ENCODE results near the gene FGF18.

GRCh38 chr5:171405615-171406014 is 13.8 kb upstream of the FGF18 start:
- no peak for TF ChIP-seq EZH2 (IDR thresholded peaks at IDR 0.05; ENCODE audit: insufficient read depth, low read length)
- TF ChIP-seq, protein P1, sequence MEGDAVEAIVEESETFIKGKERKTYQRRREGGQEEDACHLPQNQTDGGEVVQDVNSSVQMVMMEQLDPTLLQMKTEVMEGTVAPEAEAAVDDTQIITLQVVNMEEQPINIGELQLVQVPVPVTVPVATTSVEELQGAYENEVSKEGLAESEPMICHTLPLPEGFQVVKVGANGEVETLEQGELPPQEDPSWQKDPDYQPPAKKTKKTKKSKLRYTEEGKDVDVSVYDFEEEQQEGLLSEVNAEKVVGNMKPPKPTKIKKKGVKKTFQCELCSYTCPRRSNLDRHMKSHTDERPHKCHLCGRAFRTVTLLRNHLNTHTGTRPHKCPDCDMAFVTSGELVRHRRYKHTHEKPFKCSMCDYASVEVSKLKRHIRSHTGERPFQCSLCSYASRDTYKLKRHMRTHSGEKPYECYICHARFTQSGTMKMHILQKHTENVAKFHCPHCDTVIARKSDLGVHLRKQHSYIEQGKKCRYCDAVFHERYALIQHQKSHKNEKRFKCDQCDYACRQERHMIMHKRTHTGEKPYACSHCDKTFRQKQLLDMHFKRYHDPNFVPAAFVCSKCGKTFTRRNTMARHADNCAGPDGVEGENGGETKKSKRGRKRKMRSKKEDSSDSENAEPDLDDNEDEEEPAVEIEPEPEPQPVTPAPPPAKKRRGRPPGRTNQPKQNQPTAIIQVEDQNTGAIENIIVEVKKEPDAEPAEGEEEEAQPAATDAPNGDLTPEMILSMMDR (IDR thresholded peaks at IDR 0.05; ENCODE audit: insufficient read depth, low read depth, low read length), result peak; percentile 43
